Hepatocyte (in vitro differentiated cells): Measurements from ENCODE around the gene PRPF38A. TPM values are rescaled to one million over a fixed set of nuclear protein-coding genes. Genes with fewer than 3 reads are reported as not detected.

ENCODE experiments used
- DNase-seq: peaks from one replicate; pipeline ENCODE4 v3.0.0-alpha.2; 2016; ENCODE audit warnings: low spot score
- H2AFZ ChIP-seq: fragments of 200-600 bp; sonication (generic); 2 replicates; pipeline ENCODE4 v1.6.0; 2016; ENCODE audit warnings: antibody characterized with exemption, mild to moderate bottlenecking
- H3K27ac ChIP-seq: fragments of 200-600 bp; sonication (generic); 2 replicates; pipeline ENCODE4 v1.5.1; 2016; ENCODE audit warnings: mild to moderate bottlenecking
- H3K27me3 ChIP-seq: fragments of 200-600 bp; sonication (generic); 2 replicates; pipeline ENCODE4 v1.6.1; 2016
- H3K36me3 ChIP-seq: fragments of 200-600 bp; sonication (generic); replicated peaks from 2 replicates; pipeline ENCODE4 v1.5.1; 2016; ENCODE audit warnings: low read depth; ENCODE audit not compliant: insufficient read depth
- H3K4me1 ChIP-seq: fragments of 200-600 bp; sonication (generic); 2 replicates; pipeline ENCODE4 v1.5.1; 2016; ENCODE audit warnings: mild to moderate bottlenecking, moderate library complexity; ENCODE audit not compliant: insufficient read depth
- H3K4me2 ChIP-seq: fragments of 200-600 bp; sonication (generic); 2 replicates; pipeline ENCODE4 v1.6.0; 2016
- H3K4me3 ChIP-seq: fragments of 200-600 bp; sonication (generic); 2 replicates; pipeline ENCODE4 v1.5.1; 2016; ENCODE audit warnings: mild to moderate bottlenecking
- H3K79me2 ChIP-seq: fragments of 200-600 bp; sonication (generic); 2 replicates; pipeline ENCODE4 v1.6.0; 2017; ENCODE audit warnings: mild to moderate bottlenecking
- H3K9me2 ChIP-seq: fragments of 200-600 bp; sonication (generic); replicated peaks from 2 replicates; pipeline ENCODE4 v1.6.0; 2017; ENCODE audit warnings: mild to moderate bottlenecking; ENCODE audit not compliant: insufficient read depth
- H3K9me3 ChIP-seq: fragments of 200-600 bp; sonication (generic); 2 replicates; pipeline ENCODE4 v1.5.1; 2016; ENCODE audit warnings: low read depth, mild to moderate bottlenecking
- H4K20me1 ChIP-seq: fragments of 200-600 bp; sonication (generic); 2 replicates; pipeline ENCODE4 v1.6.0; 2016; ENCODE audit warnings: mild to moderate bottlenecking; ENCODE audit not compliant: insufficient read depth, poor library complexity, severe bottlenecking
- CTCF ChIP-seq: fragments of 200-600 bp; sonication (generic); IDR thresholded peaks from 2 replicates; pipeline ENCODE4 v1.5.1; 2016; ENCODE audit warnings: antibody characterized with exemption, mild to moderate bottlenecking; ENCODE audit not compliant: poor library complexity
- EZH2 ChIP-seq: fragments of 200-600 bp; sonication (generic); IDR thresholded peaks from 2 replicates; pipeline ENCODE4 v1.6.1; 2016; ENCODE audit warnings: antibody characterized with exemption, mild to moderate bottlenecking, borderline replicate concordance
- EZH2phosphoT487 ChIP-seq: fragments of 200-600 bp; sonication (generic); IDR thresholded peaks from one replicate; pipeline ENCODE4 v1.6.1; 2018; ENCODE audit warnings: antibody characterized with exemption, mild to moderate bottlenecking, low read depth, moderate library complexity; ENCODE audit not compliant: unreplicated experiment, severe bottlenecking
- WGBS: methylation state at CpG from one replicate; pipeline ENCODE4 v1.1.6; 2016; ENCODE audit warnings: low lambda C conversion rate; ENCODE audit errors: missing lambda C conversion rate; 5-methylcytosine and 5-hydroxymethylcytosine counted together
- polyA plus RNA-seq: library from polyadenylated mRNA; unstranded; fragments of >200 nt; fragmentation: Nextera tagmentation; extraction: Ambion mirVana; gene quantifications from 2 replicates; pipeline ENCODE4 v1.2.1, GENCODE V29; 2016
- total RNA-seq: library from RNA; depleted of rRNA; stranded (reverse); fragments of >200 nt; gene quantifications from 2 replicates; pipeline ENCODE4 v1.2.3, GENCODE V29; 2014

PRPF38A gene
- total and polyA plus RNA-seq, 2 experiments from 2014 or later: 13.8 to 23.8 TPM

GRCh38 chr1:52463891-52464290, 59.5 kb downstream of the PRPF38A start:
- DNase-seq: no peak
- H3K27me3 ChIP-seq: no peaks in the 10 kb centered on the region
- no peak overlapping the region for H3K4me2 ChIP-seq
- peaks cover 4% of the 10 kb centered on the region for H3K79me2 ChIP-seq
- H3K27ac ChIP-seq: no peak overlapping the region
- H3K4me3 ChIP-seq: no peak overlapping the region
- no peaks in the 10 kb centered on the region for H3K9me2 ChIP-seq
- 96% methylated on average over 5 of the region's 5 CpGs for WGBS
- H4K20me1 ChIP-seq: no peaks in the 10 kb centered on the region
- H3K9me3 ChIP-seq: no peaks in the 10 kb centered on the region
- no peaks in the 10 kb centered on the region for H3K36me3 ChIP-seq
- no peak overlapping the region for H2AFZ ChIP-seq
- no peaks in the 10 kb centered on the region for H3K4me1 ChIP-seq
- TF ChIP-seq EZH2phosphoT487 (no peak), EZH2 (no peak), CTCF (no peak)

- no peaks in the 10 kb centered on the region for H3K9me3 ChIP-seq
- H3K27me3 ChIP-seq: no peaks in the 10 kb centered on the region
- TF ChIP-seq CTCF (no peak), EZH2 (no peak), EZH2phosphoT487 (no peak)
- H3K4me3 ChIP-seq: no peak overlapping the region
- no peaks in the 10 kb centered on the region for H4K20me1 ChIP-seq
- no peaks in the 10 kb centered on the region for H3K4me1 ChIP-seq
- H3K27ac ChIP-seq: no peak overlapping the region
- H3K79me2 ChIP-seq: peaks cover 7% of the 10 kb centered on the region
- no peaks in the 10 kb centered on the region for H3K9me2 ChIP-seq
- no peak overlapping the region for H3K4me2 ChIP-seq
- no peaks in the 10 kb centered on the region for H3K36me3 ChIP-seq
- DNase-seq: no peak
- 97% methylated on average over 2 of the region's 2 CpGs for WGBS
- H2AFZ ChIP-seq: no peak overlapping the region
Measured at GRCh38 chr1:52469108-52469507, 64.7 kb downstream of the PRPF38A start.

Other genes starting within 250 kb of the PRPF38A start
- gene CC2D1B, start 38.4 kb upstream of the PRPF38A start, total RNA-seq: 22.7 and 28.4 TPM in 2 replicates
- gene CC2D1B, start 38.4 kb upstream of the PRPF38A start, polyA plus RNA-seq: 21.5 and 25.5 TPM in 2 replicates
- gene ORC1, start 179 bp upstream of the PRPF38A start, total RNA-seq: 2.6 and 3.1 TPM in 2 replicates
- 1.3 and 1.8 TPM in 2 replicates for gene ORC1, start 179 bp upstream of the PRPF38A start, polyA plus RNA-seq
- 46.4 and 58.0 TPM in 2 replicates for gene TUT4, start 148.5 kb downstream of the PRPF38A start, total RNA-seq
- gene TUT4, start 148.5 kb downstream of the PRPF38A start, polyA plus RNA-seq: 37.9 and 44.6 TPM in 2 replicates
- gene GPX7, start 197.8 kb downstream of the PRPF38A start, total RNA-seq: 76.3 and 78.9 TPM in 2 replicates
- gene GPX7, start 197.8 kb downstream of the PRPF38A start, polyA plus RNA-seq: 56.4 and 58.0 TPM in 2 replicates
- 0.47 and 1.5 TPM in 2 replicates for gene SHISAL2A, start 228.6 kb downstream of the PRPF38A start, total RNA-seq
- 0.89 and 0.97 TPM in 2 replicates for gene SHISAL2A, start 228.6 kb downstream of the PRPF38A start, polyA plus RNA-seq